ENCODE measurements around the gene GPC2.
"Not testable (repeated sequence)": the region's sequence is repeated elsewhere in the genome, so short reads cannot be mapped to it uniquely, and the experiment has no call there.

The GPC2 gene

GRCh38 chr7:100219271-100219737, 42.1 kb upstream of the GPC2 start:
- peaks cover 5% of the 10 kb centered on the region for H3K4me1 ChIP-seq (ENCODE audit: control insufficient read depth, insufficient read depth, low read length)
- no peak overlapping the region for H3K27ac ChIP-seq (ENCODE audit: low read length)
- H3K27me3 ChIP-seq (ENCODE audit: control insufficient read depth in 1 of 2, insufficient read depth in 2 of 2, low read length in 2 of 2), result no peaks in the 10 kb centered on the region
- no peak overlapping the region for H3K4me3 ChIP-seq (ENCODE audit: low read length in 2 of 2)
- no peak overlapping the region for H3K9ac ChIP-seq (ENCODE audit: low read length in 2 of 2)
- no peaks in the 10 kb centered on the region for H3K9me3 ChIP-seq (ENCODE audit: control insufficient read depth in 2 of 2, low read length in 2 of 2)
- H3K36me3 ChIP-seq (ENCODE audit: control insufficient read depth in 2 of 2, insufficient read depth in 2 of 2, low read length in 2 of 2), result peaks cover 0 to 6% of the 10 kb centered on the region in 2 donors

- H3K27me3 ChIP-seq (ENCODE audit: control insufficient read depth in 1 of 2, insufficient read depth in 2 of 2, low read length in 2 of 2); H3K4me3 ChIP-seq (ENCODE audit: low read length in 2 of 2); H3K27ac ChIP-seq (ENCODE audit: low read length); H3K9me3 ChIP-seq (ENCODE audit: control insufficient read depth in 2 of 2, low read length in 2 of 2); H3K9ac ChIP-seq (ENCODE audit: low read length in 2 of 2); H3K4me1 ChIP-seq (ENCODE audit: control insufficient read depth, insufficient read depth, low read length); H3K36me3 ChIP-seq (ENCODE audit: control insufficient read depth in 2 of 2, insufficient read depth in 2 of 2, low read length in 2 of 2): not testable (repeated sequence)
Measured at GRCh38 chr7:100217934-100218333, 40.8 kb upstream of the GPC2 start.

DNA sequence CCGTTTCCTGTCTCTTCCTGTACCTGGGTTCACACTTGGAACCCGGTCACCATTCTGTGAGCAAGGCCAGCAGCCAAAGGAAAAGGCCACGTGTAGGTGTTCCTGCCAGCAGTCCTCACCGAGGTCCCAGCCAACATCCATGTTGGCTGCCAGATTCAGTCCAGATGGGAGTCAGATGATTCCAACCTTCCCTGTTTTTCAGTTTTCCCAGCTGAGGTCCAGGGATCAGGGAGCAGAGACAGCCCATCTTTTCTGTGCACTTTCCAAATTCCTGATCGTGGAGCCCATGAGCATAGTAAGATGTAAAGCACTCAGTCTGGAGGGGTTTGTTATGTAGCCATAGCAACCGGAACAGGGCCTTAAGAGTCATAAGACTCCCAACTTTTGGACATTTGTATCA, 38.7 kb upstream of the GPC2 start:
- H3K9me3 ChIP-seq (ENCODE audit: control insufficient read depth in 2 of 2, low read length in 2 of 2), result no peaks in the 10 kb centered on the region
- H3K4me1 ChIP-seq (ENCODE audit: control insufficient read depth, insufficient read depth, low read length), result peaks cover 5% of the 10 kb centered on the region
- no peak overlapping the region for H3K9ac ChIP-seq (ENCODE audit: low read length in 2 of 2)
- no peak overlapping the region for H3K4me3 ChIP-seq (ENCODE audit: low read length in 2 of 2)
- no peaks in the 10 kb centered on the region for H3K36me3 ChIP-seq (ENCODE audit: control insufficient read depth in 2 of 2, insufficient read depth in 2 of 2, low read length in 2 of 2)
- no peaks in the 10 kb centered on the region for H3K27me3 ChIP-seq (ENCODE audit: control insufficient read depth in 1 of 2, insufficient read depth in 2 of 2, low read length in 2 of 2)
- no peak overlapping the region for H3K27ac ChIP-seq (ENCODE audit: low read length)

DNA sequence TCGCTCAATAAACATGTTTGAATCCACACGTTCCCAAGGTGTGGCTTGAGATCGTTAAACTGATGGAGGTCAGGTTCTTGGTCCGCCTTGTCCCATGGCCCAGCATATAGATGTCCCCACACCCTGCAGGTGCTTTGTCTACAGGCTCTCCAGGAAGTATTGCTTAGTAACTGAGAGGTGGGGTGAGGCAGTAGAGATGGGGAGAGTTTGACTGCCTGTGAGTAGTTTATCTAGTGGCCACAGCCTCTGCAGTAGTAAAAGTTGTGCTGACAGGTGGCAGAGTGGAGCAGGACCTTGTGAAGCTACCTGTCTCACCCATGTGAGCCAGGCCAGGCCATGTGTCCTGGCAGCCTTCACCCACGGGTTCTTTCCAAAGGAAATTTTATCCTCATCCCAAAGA, 37.2 kb upstream of the GPC2 start:
- H3K9ac ChIP-seq (ENCODE audit: low read length in 2 of 2); H3K9me3 ChIP-seq (ENCODE audit: control insufficient read depth in 2 of 2, low read length in 2 of 2); H3K27me3 ChIP-seq (ENCODE audit: control insufficient read depth in 1 of 2, insufficient read depth in 2 of 2, low read length in 2 of 2); H3K4me3 ChIP-seq (ENCODE audit: low read length in 2 of 2); H3K27ac ChIP-seq (ENCODE audit: low read length); H3K36me3 ChIP-seq (ENCODE audit: control insufficient read depth in 2 of 2, insufficient read depth in 2 of 2, low read length in 2 of 2); H3K4me1 ChIP-seq (ENCODE audit: control insufficient read depth, insufficient read depth, low read length): not testable (repeated sequence)

- Histone ChIP-seq H3K4me3 (ENCODE audit: low read length in 2 of 2) (no peak overlapping the region), H3K9ac (ENCODE audit: low read length in 2 of 2) (no peak overlapping the region), H3K27ac (ENCODE audit: low read length) (no peak overlapping the region), H3K4me1 (ENCODE audit: control insufficient read depth, insufficient read depth, low read length) (peaks cover 5% of the 10 kb centered on the region), H3K9me3 (ENCODE audit: control insufficient read depth in 2 of 2, low read length in 2 of 2) (no peaks in the 10 kb centered on the region), H3K27me3 (ENCODE audit: control insufficient read depth in 1 of 2, insufficient read depth in 2 of 2, low read length in 2 of 2) (no peaks in the 10 kb centered on the region), H3K36me3 (ENCODE audit: control insufficient read depth in 2 of 2, insufficient read depth in 2 of 2, low read length in 2 of 2) (no peaks in the 10 kb centered on the region)
Measured at GRCh38 chr7:100213672-100214071, 36.5 kb upstream of the GPC2 start.

DNA sequence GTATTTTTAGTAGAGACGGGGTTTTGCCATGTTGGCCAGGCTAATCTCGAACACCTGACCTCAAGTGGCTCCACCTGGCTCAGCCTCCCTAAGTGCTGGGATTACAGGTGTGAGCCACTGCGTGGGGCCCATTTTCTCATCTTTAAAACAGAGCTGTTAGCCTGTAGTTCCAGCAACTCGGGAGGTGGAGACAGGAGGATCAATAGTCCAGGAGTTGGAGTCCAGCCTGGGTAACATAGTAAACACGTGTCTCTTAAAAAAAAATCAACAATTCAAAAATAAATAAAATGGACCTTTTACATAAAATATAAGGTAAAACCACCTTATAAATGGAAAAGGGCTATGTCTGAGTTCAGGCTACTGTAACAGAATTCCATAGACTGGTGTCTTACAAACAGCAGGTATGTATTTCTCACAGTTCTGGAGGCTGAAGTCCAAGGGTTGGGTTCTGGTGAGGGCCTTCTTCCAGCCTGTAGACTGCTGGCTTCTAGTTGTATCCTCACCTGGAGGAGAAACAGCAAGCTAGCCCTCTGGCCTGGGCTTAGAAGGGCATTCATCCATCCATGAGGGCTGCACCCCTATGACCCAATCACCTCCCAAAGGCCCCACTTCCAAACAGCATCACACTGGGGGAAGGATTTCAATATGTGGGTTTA, 35.6 kb upstream of the GPC2 start:
- Histone ChIP-seq H3K36me3 (ENCODE audit: control insufficient read depth in 2 of 2, insufficient read depth in 2 of 2, low read length in 2 of 2) (no peaks in the 10 kb centered on the region), H3K27ac (ENCODE audit: low read length) (no peak overlapping the region), H3K9me3 (ENCODE audit: control insufficient read depth in 2 of 2, low read length in 2 of 2) (no peaks in the 10 kb centered on the region), H3K4me1 (ENCODE audit: control insufficient read depth, insufficient read depth, low read length) (peaks cover 5% of the 10 kb centered on the region), H3K9ac (ENCODE audit: low read length in 2 of 2) (no peak overlapping the region), H3K4me3 (ENCODE audit: low read length in 2 of 2) (no peak overlapping the region), H3K27me3 (ENCODE audit: control insufficient read depth in 1 of 2, insufficient read depth in 2 of 2, low read length in 2 of 2) (no peaks in the 10 kb centered on the region)

DNA sequence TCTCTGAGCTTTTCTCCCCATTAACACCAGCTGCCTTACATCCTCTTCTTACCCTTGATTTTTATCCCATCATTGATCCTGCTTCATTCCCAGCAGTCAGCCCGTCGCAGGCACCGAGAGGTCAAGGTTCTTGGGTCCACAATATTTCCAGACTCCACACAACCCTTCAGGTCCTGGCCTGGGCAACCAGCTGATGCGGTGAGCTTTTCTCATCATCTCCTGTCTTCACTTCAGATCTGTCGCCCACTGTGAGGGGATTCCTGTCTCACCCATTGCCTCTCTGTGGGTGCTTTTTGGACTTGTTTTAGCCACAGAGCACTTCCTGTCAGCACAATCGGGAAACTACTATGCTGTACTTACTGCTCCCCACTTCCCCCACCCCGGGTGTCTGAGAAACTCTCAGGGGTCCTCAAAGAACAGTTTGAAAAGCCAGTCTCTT, 34.2 kb upstream of the GPC2 start:
- H3K27ac ChIP-seq (ENCODE audit: low read length), result no peak overlapping the region
- H3K36me3 ChIP-seq (ENCODE audit: control insufficient read depth in 2 of 2, insufficient read depth in 2 of 2, low read length in 2 of 2), result no peaks in the 10 kb centered on the region
- H3K4me1 ChIP-seq (ENCODE audit: control insufficient read depth, insufficient read depth, low read length), result peaks cover 5% of the 10 kb centered on the region
- no peaks in the 10 kb centered on the region for H3K27me3 ChIP-seq (ENCODE audit: control insufficient read depth in 1 of 2, insufficient read depth in 2 of 2, low read length in 2 of 2)
- H3K9ac ChIP-seq (ENCODE audit: low read length in 2 of 2), result no peak overlapping the region
- no peaks in the 10 kb centered on the region for H3K9me3 ChIP-seq (ENCODE audit: control insufficient read depth in 2 of 2, low read length in 2 of 2)
- no peak overlapping the region for H3K4me3 ChIP-seq (ENCODE audit: low read length in 2 of 2)

DNA sequence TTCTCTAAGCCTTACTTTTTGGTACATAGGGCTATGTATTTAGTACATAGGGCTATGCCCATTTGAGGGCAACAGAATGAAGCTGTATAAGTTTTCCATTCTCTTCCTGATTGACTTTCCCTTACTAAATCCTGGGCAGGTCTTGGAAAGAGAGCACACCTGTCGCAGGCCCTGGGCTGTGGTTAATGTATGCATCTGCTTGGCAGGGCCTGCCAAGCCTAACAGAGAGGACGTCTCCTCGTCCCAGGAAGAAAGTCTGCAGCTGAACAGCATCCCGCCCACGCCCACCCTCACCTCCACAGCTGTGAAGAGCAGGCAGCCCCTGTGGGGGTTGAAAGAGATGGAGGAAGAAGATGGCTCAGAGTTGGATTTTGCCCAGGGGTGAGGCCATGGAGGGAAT, 33.6 kb upstream of the GPC2 start:
- no peak overlapping the region for H3K27ac ChIP-seq (ENCODE audit: low read length)
- H3K36me3 ChIP-seq (ENCODE audit: control insufficient read depth in 2 of 2, insufficient read depth in 2 of 2, low read length in 2 of 2), result no peaks in the 10 kb centered on the region
- peaks cover 2% of the 10 kb centered on the region for H3K4me1 ChIP-seq (ENCODE audit: control insufficient read depth, insufficient read depth, low read length)
- no peaks in the 10 kb centered on the region for H3K27me3 ChIP-seq (ENCODE audit: control insufficient read depth in 1 of 2, insufficient read depth in 2 of 2, low read length in 2 of 2)
- no peak overlapping the region for H3K9ac ChIP-seq (ENCODE audit: low read length in 2 of 2)
- no peaks in the 10 kb centered on the region for H3K9me3 ChIP-seq (ENCODE audit: control insufficient read depth in 2 of 2, low read length in 2 of 2)
- H3K4me3 ChIP-seq (ENCODE audit: low read length in 2 of 2), result no peak overlapping the region

DNA sequence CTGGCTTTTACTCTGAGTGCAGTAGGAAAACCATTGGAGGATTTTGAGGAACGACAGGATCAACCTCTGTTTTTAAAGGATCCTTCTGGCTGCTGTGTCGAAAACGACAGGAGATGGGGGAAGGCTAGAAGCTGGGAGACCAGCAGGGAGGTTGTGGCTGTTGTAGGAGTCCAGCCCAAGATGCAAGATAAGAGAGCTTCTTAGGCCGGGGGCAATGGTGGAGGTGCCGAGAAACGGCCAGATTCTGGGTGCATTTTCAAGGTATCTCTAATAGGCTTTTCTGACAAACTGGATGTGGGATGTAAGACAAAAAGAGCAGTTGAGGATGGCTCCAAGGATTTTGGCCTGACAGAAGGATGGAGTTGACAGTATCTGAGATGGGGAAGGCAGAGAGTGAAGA, 32.3 kb upstream of the GPC2 start:
- Histone ChIP-seq H3K27ac (ENCODE audit: low read length) (no peak overlapping the region), H3K4me1 (ENCODE audit: control insufficient read depth, insufficient read depth, low read length) (no peaks in the 10 kb centered on the region), H3K9ac (ENCODE audit: low read length in 2 of 2) (no peak overlapping the region), H3K27me3 (ENCODE audit: control insufficient read depth in 1 of 2, insufficient read depth in 2 of 2, low read length in 2 of 2) (peaks cover 0 to under 1% of the 10 kb centered on the region in 2 donors), H3K4me3 (ENCODE audit: low read length in 2 of 2) (no peak overlapping the region), H3K36me3 (ENCODE audit: control insufficient read depth in 2 of 2, insufficient read depth in 2 of 2, low read length in 2 of 2) (no peaks in the 10 kb centered on the region), H3K9me3 (ENCODE audit: control insufficient read depth in 2 of 2, low read length in 2 of 2) (no peaks in the 10 kb centered on the region)

- no peaks in the 10 kb centered on the region for H3K9me3 ChIP-seq (ENCODE audit: control insufficient read depth in 2 of 2, low read length in 2 of 2)
- H3K4me3 ChIP-seq (ENCODE audit: low read length in 2 of 2), result no peak overlapping the region
- no peak overlapping the region for H3K27ac ChIP-seq (ENCODE audit: low read length)
- no peaks in the 10 kb centered on the region for H3K4me1 ChIP-seq (ENCODE audit: control insufficient read depth, insufficient read depth, low read length)
- H3K27me3 ChIP-seq (ENCODE audit: control insufficient read depth in 1 of 2, insufficient read depth in 2 of 2, low read length in 2 of 2), result peaks cover 0 to 2% of the 10 kb centered on the region in 2 donors
- no peak overlapping the region for H3K9ac ChIP-seq (ENCODE audit: low read length in 2 of 2)
- H3K36me3 ChIP-seq (ENCODE audit: control insufficient read depth in 2 of 2, insufficient read depth in 2 of 2, low read length in 2 of 2), result no peaks in the 10 kb centered on the region
Measured at GRCh38 chr7:100208911-100209408, 31.8 kb upstream of the GPC2 start.

DNA sequence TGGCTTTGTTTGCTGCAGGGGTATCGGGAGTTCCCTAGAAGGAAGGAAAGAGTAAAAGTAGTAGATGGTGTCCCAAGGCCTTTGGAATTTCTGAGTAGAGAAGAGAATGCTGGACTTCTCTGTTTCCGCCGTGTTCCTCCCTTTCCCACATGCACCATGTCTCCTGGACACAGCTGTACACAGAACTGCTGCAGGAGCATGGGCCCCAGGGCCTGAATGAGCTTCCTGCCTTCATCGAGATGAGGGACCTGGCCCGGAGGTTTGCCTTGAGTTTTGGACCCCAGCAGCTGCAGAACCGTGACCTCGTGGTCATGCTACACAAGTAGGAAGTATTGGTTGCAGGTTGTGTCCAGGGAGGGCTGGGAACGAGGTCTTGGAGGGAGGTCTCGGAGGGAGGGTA, 27.3 kb upstream of the GPC2 start:
- Histone ChIP-seq H3K9ac (ENCODE audit: low read length in 2 of 2) (no peak overlapping the region), H3K36me3 (ENCODE audit: control insufficient read depth in 2 of 2, insufficient read depth in 2 of 2, low read length in 2 of 2) (peaks cover 0 to 2% of the 10 kb centered on the region in 2 donors), H3K9me3 (ENCODE audit: control insufficient read depth in 2 of 2, low read length in 2 of 2) (no peaks in the 10 kb centered on the region), H3K27ac (ENCODE audit: low read length) (no peak overlapping the region), H3K4me1 (ENCODE audit: control insufficient read depth, insufficient read depth, low read length) (no peaks in the 10 kb centered on the region), H3K27me3 (ENCODE audit: control insufficient read depth in 1 of 2, insufficient read depth in 2 of 2, low read length in 2 of 2) (peaks cover 0 to 3% of the 10 kb centered on the region in 2 donors), H3K4me3 (ENCODE audit: low read length in 2 of 2) (no peak overlapping the region)

Measured in stomach smooth muscle (tissue), 2 donors.